Glomerular visceral epithelial cell (primary cell): ENCODE data around the gene KCNG2.

ENCODE experiments used
- DNase-seq: peaks from one replicate; pipeline ENCODE4 v3.0.0-alpha.2; 2016; ENCODE audit errors: extremely low spot score

The KCNG2 gene

DNA sequence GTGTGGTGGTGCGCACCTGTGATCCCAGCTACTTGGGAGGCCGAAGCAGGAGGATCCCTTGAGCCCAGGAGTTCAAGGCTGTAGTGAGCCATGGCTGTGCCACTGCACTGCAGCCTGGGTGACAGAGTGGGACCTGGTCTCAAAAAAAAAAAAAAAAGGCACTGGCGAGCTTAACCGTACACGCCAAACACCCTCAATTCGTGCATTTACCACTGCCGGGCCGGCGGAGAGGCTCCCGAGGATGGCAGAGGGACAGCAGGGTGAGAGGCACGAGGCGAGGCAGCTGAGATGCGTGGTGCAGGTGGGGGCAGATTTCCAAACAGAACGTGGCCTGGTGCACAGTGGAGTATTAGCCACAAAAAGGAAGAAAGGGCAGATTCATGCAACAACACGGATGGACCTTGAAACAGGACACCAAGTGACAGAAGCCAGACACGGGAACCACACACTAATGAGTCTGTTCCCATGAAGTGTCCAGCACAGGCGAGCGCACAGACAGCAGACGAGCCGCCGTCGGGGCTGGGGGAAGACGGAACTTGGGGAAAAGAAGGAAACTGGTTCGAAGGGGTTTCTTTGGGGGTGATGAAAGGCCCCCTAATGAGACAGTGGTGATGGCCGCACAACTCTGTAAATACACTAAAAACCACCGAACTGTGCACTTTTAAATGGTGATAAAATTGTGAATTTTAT lies 126.3 kb downstream of the KCNG2 start:
- DNase-seq = no peak

DNA sequence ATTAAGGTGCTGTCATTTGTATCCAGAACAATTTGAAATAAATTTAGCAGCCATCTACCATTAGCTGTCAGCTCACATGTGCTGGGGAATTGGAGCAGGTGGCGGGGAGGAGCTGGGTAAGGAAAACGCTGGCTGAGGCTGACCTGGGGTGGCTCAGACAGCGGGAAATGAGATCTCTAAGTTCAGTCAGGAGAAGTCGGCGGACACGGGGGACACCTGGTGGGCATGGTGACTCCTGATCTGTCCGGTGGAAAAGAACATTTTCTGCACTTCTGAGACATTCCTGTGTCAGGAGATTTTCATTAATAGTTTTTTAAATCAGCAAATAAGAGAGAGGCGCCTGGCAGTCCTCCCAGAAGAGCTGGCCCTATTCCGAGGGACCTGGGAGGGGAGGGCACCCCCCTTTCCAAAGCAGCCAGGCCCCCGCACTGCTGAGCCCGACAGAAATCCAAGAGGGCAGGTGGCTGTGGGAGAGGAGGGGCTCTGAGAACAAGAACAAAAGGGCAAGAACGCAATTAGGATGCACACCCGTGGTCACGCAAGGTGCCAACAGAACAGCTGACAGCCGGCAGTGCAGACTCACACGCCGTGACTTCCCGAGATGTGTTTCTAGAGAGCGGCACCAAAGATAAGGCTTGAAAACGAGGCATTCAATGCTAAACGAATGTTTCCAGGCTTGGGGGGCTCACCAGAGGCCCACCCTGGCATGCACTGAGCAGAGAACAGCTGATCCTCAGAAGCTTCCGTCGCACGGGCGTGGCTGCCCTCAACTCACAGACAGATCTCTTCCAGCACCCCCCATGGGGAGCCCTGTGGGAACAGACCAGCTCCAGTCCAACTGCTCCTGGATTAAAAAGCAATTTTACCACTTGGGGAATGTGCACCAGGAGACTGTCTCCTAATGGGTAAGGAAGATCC lies 127.3 kb downstream of the KCNG2 start:
- no peak for DNase-seq

DNA sequence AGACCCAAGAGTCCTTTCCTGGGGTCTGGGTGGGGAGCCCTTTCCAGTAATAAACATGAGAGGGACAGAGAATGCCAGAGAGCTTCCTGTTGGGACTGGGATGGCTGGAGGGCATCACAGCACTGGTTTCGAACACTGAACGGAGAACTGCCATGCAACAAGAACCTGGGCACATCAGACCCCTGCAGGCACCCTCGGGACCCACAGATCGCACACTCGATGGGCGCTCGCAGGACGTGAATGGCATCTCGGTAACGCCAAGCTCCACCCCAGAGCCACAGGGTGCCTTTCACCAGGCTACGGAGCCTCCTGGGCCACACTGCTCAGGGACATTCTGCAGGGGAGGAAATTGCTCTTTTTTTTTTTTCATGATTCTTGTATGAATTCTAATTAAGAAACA lies 128.6 kb downstream of the KCNG2 start:
- no peak for DNase-seq

DNA sequence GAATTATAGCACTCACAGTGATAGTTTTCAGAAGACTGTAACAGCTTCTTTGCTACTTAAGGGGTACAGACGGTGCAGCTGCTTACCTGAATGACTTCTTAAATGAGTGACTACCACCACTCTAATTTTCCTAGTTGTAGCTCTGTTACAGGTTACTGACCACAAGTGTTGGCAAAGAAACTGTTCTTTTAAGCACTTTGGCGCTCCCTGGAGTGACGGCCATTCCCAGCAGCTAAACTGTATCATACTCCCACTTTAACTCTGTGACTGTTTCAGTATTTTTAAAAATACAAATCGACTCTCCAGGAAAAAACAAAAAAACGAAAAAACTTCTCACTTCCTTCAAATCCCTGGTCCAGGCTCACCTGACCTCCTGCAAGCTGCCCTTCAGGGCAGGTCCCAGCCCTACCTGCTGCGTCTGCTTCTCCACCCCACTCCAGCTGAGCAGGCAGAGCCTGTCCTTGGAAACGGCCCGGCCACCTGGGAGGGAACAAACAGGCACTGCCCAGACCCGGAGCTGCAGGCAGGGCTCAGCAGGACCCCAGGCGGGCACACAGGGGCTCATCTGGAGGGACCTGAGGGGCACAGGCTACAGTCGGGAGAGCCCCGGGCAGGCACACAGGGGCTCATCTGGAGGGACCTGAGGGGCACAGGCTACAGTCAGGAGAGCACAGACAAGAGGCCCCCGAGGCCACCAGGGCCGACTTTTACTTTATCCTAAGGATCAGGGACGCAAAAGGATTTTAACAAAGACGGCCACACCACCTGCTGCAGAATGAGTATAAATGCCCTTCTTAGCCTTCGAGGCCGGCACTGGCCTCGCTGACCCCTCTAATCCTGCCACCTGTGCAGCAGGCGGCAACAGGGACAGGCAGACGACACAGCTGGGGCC lies 129.2 kb downstream of the KCNG2 start:
- no peak for DNase-seq

DNA sequence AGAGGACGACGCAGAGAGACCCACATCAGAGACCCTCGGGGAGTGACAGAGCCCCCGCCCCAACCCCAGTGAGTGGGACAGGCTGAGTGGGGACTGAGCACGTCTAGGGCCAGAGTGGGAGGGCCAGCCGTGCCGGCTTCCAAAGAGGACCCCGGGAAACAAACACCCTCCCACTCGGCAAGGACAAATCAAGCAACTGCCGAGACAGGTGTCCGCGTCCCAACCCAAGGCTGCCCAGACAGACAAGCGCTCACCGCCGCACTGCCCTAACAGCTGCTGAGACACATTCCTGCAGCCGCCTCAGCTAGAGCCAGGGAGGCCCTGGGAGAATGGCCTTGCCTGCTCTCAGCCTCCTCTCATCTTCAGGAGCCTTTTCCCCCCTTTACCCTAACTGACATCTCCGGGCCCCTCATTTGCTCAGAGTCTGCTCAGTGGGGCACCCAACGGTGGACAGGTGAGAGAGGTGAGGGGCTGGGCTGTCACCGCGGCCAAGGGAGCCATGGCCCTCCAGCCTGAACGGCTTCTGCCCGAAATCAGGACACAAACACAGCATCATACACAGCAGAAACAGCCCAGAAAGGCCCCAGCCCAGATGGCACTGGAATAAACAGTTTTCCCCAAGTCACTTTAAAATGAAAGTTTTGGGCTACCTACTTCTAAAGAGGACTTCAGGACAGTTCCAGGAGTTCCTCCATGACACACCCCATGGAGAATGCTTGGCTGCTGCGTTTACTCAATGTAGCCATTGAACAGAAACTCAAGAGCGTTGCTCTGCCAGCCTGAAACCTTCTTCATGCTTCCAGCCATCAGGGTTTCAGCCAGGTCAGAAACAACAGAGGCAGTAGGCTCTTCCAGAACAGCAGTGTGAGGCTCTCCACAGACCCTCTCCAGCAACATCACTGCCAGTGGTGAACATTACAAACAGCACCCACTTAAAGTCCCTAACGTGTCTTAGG lies 130.1 kb downstream of the KCNG2 start:
- no peak for DNase-seq

DNA sequence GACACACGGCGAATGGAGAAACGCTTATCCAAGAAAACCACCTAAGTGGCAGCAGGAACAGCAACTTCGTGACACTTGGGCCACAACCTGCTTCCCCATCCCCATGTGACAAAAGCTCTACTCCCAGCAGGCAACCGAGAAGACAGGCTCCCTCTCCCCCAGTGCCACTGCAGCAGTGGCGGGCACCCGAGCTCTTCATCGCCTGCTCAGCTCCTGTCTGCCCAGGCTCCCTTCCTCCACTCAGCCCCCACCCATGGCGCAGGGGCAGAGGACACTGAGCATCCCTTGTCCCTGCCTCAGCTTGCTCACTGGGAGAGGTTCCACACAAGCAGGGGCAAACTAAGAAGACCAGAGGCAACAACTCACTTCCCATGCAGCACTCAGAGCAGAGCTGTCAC lies 130.8 kb downstream of the KCNG2 start:
- no peak for DNase-seq

DNA sequence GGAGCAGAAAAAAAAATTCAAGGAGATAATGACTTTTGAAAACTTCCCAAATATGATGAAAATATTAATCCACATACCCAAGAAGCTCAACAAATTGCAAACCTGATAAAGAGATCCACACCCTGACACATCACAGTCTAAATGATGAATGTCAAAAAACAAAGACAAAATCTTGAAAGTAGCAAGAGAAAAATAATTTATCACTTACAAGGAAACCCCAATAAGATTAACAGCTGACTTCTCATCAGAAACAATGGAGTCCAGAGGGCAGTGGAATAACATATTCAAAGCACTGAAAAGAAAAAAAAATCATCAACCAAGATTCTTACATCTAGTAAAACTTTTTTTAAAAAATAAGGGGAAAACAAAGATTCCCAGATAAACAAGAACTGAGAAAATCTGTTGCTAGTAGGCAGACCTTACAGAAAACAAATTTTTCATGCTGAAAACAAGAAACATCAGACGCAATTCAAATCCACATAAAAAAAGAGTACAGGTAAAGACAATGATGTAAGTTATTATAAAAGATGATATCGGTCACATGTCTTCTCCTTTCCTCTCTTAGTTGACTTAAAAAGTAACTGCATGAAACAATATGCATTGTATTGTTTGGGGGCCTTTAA lies 132.4 kb downstream of the KCNG2 start:
- no peak for DNase-seq

DNA sequence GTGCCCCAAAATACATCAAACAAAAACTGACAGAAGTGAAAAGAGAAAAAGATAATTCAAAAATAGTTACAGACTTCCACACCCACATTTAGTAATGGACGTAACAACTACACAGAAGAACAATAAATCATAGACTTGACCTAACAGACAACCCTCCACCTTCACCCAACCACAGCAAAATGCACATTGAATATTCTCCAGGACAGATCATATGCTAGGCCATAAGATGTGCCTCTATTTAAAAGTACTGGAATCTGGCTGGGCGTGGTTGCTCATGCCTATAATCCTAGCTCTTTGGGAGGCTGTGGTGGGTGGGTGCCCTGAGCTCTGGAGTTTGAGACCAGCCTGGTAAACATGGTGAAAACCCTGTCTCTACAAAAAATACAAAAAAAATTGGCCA lies 133.7 kb downstream of the KCNG2 start:
- DNase-seq = no peak

DNA sequence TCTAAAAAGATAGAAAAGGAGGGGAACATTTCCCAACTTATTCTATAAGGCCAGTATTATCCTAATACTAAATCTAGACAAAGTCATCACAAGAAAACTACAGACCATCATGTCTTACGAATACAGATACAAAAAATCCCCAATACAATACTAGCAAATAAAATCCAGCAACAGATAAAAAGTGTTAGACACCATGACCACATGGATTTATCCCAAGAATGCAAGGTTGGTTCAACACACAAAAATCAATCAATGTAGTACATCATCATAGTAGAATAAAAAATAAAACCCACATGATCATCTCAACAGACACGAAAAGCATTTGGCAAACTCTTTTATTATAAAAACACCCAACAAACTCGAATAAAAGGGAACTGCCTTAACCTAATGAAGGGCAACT lies 135.2 kb downstream of the KCNG2 start:
- no peak for DNase-seq

DNA sequence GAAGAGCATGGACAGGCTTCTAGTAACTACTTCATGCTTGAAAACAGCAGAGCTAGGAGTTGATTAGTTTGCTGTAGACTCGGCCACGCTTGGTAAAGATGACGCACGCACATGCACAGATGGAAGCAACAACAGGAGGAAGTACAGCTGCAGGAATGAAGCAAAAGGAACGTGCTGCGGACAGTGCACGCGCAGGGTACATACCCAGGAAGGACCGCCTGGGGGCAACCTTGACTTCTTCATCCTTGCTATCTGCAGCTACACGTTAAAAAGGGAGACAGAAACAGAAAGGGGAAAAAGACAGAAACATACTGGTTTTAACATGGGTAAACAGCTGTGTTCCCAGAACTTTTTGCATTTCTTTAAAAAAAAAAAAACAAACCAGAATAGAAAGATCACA lies 136.0 kb downstream of the KCNG2 start:
- no peak for DNase-seq

DNA sequence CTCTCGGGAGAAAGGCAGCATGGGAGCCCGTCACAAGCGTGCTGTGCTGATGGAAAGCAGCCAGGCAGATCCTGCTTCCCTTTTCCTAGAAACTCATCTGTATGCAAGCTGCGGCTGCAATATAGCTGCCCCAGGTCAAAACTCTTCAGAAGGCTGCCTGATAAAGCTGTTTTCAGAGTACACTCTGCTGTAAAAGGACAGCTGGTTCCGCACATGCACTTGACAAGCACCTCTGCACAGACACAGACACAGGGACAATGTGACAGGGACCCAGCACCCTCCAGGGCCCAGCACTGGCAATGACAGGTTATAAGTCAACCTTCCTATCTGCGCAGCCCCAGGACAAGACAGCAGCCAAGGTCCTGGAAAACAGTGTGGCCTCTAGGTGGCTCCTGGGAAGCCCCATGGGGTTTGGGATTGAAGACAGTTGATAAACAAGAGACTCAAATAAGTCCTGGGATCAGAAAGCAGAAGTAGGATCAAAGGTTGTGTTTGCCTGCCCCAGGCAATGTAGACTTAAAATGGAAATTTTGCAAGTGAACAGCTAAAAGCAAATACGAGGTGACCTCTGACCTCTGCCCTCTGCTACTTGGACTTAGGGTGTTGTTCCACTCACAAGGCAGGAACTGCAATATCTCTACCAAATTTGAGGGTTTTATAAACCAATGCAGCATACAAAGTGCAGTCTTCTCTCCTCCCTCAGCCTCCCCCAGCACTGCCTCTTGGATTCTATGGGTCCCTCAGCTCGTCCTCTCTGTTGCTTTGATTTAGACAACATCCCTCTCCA lies 136.8 kb downstream of the KCNG2 start:
- no peak for DNase-seq

DNA sequence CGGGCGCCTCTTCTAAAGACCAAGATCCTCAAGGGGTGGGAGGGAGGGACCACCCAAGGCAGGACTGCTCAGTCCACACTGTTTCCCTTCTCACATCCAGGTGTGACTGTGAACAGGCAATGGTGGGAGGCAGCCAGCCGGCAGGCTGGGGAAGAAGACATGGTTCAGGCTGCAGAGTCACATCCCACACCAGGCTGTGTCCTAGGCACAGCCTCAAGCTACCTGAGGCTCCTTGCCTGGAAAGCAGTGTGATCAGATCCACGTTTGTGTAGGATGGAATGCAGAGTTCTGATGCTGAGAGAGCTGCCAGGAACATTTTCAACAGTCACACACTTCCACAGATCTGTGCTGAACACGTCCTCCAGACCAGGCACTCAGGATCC lies 137.4 kb downstream of the KCNG2 start:
- DNase-seq = no peak

DNA sequence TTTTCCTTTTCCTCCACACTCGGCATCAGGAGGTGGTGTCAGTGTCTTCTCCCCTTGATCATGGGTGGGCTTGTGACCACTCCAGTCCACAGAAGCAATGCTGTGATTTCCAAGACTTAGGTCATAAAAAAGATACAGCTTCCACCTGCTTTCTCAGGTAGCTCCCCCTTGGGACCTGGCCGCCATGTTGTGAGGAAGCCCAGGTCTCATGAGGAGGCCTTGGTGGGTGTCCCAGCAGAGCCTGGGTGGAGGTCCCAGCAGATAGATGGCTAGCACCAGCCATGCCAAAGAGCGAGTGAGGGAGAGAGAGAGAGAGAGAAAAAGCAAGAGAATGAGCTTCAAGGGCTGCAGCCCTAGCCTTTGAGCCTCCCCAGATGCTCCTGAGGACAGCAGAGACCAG lies 137.8 kb downstream of the KCNG2 start:
- no peak for DNase-seq

DNA sequence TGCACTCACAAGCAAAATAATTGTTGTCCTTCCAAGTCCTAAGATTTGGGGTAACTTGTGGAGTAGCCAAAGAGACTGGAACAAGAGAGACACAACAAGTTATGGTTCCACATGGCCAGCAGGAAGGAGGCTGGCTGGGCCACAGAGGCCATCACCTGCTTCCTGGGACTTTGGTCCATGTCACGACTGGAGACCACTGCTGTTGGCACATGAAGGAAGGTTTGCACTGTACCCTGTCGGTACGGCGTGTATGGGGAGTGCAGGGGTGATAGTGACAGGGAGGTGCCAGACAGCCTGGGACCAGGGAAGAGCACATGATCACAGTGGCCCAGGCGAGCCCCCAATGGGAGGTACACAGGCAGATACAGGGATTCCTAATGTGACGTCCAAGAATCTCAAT lies 138.2 kb downstream of the KCNG2 start:
- no peak for DNase-seq

DNA sequence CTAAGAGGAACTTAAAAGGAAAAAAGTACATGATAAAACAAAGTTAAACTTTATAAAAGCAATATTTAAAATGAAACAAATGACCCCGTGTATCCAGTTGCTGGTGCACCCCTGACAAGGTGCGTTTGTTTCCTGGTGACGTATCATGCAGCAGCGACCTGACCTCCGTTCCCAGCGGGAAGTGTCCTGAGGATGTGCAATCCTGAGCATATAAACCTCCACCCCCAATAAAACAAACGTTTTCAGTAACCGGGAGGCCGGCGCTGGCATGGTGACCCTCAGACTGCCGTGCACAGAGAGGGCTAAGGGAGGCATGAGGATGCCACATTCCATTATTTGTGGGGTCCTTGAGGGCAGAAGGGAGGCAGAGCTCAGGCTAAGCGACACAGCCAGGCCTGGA lies 138.9 kb downstream of the KCNG2 start:
- no peak for DNase-seq

DNA sequence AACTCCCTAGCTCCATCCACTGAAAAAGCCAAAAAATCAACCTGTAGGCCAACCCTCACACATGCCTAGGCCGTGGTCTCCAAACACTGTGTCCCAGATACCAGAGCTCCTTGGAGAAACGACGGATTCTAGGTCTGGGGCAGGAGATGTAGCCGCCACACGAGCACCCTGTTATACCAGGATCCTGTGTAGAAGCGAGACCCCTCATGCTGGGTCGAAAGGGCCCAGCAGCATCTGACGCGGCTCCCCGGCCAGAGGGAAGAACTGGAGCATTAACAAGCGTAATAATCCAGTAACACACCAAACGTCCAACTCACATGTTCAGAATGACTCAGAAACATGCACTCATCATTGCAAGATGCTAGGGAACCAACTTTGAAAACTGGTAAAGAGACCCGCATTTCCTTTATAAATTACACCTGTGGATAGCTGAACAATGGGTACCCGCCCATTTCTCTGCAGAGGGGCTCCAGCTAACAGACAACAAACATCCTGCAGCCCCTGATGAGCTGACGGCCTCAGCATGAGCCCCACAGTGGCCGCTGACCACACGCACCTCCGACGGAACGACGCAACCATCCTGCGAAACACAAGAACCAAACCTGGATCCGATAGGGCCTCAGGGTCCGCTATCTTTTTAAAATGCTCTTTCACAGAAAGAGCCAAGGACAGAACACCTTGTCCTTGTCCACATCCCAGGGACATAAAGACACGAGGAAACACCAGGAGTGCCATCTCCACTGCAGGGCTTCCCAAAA lies 139.5 kb downstream of the KCNG2 start:
- no peak for DNase-seq

DNA sequence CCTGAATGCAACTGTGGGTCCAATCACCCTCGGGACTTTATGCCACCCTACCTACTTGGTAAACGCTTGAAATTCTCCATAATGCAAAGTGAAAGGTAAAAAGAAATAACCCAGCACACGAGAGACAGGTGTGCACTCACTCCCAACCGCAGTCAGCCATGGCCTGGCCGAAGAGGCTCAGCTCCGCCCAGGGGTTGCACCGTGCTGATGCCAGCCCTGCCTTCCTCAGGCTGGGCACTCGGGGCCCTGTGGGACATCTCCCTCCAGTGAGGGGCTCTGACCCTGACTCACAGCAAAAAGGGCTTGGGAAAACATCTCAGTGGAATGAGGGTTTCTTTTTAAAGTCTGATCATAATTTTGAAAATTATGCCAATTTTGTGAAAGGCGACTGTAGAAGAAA lies 140.5 kb downstream of the KCNG2 start:
- DNase-seq = no peak

DNA sequence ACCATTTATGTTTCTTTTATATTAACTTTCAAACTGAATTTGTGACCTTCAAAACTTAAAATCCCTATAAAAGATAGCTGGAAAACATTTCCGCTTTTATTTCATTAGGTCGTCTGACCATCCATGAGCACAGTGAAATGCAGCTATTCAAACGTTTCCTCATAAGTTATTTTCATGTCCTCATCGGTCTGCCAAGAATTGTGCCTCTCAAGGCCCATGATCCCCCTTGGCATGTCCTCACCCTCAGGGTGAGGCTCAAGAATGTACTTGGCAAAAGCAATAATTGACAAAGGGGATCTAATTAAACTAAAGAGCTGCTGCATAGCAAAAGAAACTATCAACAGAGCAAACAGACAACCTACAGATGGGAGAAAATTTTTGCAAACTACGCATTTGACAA lies 141.4 kb downstream of the KCNG2 start:
- no peak for DNase-seq

DNA sequence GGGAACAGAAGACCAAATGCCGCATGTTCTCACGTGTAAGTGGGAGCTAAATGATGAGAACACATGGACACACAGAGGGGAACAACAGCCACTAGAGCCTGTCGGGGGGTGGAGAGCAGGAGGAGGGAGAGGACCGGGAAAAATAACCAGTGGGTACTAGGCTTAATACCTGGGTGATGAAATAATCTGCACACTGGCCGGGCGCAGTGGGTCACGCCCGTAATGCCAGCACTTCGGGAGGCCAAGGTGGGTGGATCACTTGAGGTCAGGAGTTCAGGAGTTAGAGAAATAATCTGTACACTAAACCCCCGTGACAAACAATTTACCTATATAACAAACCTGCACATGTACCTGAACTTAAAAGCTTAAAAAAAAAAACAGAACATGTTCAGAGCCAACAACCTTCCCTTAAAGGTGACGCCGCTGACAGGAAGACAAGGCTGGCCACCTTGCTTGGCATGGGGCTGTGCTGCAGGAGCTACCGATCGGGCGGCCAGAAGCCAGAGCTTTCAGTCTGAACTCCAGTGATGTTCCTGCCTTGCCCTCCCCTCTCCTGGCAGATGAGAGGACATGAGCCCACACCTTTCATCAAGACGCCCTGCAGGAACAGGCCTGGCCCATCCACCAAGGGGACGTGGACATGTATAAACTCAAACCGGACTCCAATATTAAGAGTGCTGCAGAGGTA lies 142.5 kb downstream of the KCNG2 start:
- DNase-seq = no peak
